HEK293 (cell line): ENCODE results near the gene MUS81.

ENCODE experiments used
- HOXA7 ChIP-seq: sonication (generic); formaldehyde crosslinking; IDR thresholded peaks from 2 replicates; pipeline ENCODE4 v1.8.1; 2022; ENCODE audit warnings: missing genetic modification reagents, borderline replicate concordance
- KLF9 ChIP-seq: fragments of 450-650 bp; formaldehyde crosslinking; IDR thresholded peaks from 2 replicates; pipeline ENCODE4 v1.5.1; 2016; ENCODE audit warnings: missing biosample characterization, missing genetic modification characterization, low read depth
- SP2 ChIP-seq: fragments of 450-650 bp; formaldehyde crosslinking; IDR thresholded peaks from 2 replicates; pipeline ENCODE4 v1.5.1; 2016; ENCODE audit warnings: missing biosample characterization, missing genetic modification characterization
- ZNF311 ChIP-seq: fragments of 450-650 bp; formaldehyde crosslinking; IDR thresholded peaks from 2 replicates; pipeline ENCODE4 v1.5.1; 2017; ENCODE audit warnings: missing biosample characterization, missing genetic modification characterization, borderline replicate concordance
- ZNF549 ChIP-seq: fragments of 450-650 bp; IDR thresholded peaks from 2 replicates; pipeline ENCODE4 v1.5.1; 2018; ENCODE audit warnings: missing biosample characterization, missing genetic modification characterization, mild to moderate bottlenecking, inconsistent platforms, moderate library complexity
- TF ChIP-seq, protein P1 (sequence below): fragments of 450-650 bp; formaldehyde crosslinking; IDR thresholded peaks from 2 replicates; pipeline ENCODE4 v1.5.1; 2016; ENCODE audit warnings: missing biosample characterization, missing genetic modification characterization
- TF ChIP-seq, protein P2 (sequence below): fragments of 450-650 bp; formaldehyde crosslinking; IDR thresholded peaks from 2 replicates; pipeline ENCODE4 v1.5.1; 2016; ENCODE audit warnings: missing biosample characterization, missing genetic modification characterization
- TF ChIP-seq, protein P3 (sequence below): IDR thresholded peaks from 2 replicates; pipeline ENCODE4 v1.6.1; 2011; ENCODE audit warnings: mild to moderate bottlenecking, low read depth, low read length, borderline replicate concordance
- TF ChIP-seq, protein P4 (sequence below): fragments of 450-650 bp; formaldehyde crosslinking; IDR thresholded peaks from 2 replicates; pipeline ENCODE4 v1.5.1; 2017; ENCODE audit warnings: missing biosample characterization, missing genetic modification characterization

DNA sequence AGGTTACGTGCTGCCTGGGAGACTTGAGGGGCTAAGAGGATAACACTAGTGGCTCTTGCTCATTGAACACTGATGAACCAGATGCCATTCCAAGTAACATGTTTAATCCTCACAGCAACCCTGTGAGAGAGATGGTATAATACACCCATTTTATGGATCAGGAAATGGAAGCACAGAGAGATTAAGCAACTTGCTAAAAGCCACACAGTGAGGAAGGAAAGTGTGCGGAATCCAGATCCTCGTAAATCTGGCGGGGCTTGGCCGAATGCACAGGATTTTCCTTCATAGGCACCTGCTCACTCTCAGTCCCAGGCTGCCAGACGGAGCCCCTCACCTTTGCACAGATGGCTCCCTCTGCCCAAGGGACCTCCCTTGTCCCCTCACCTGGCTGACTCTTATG is 47.6 kb downstream of the MUS81 start:
- TF ChIP-seq, protein P1, sequence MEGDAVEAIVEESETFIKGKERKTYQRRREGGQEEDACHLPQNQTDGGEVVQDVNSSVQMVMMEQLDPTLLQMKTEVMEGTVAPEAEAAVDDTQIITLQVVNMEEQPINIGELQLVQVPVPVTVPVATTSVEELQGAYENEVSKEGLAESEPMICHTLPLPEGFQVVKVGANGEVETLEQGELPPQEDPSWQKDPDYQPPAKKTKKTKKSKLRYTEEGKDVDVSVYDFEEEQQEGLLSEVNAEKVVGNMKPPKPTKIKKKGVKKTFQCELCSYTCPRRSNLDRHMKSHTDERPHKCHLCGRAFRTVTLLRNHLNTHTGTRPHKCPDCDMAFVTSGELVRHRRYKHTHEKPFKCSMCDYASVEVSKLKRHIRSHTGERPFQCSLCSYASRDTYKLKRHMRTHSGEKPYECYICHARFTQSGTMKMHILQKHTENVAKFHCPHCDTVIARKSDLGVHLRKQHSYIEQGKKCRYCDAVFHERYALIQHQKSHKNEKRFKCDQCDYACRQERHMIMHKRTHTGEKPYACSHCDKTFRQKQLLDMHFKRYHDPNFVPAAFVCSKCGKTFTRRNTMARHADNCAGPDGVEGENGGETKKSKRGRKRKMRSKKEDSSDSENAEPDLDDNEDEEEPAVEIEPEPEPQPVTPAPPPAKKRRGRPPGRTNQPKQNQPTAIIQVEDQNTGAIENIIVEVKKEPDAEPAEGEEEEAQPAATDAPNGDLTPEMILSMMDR (tag by site-specific recombination): no peak
- TF ChIP-seq, protein P2, sequence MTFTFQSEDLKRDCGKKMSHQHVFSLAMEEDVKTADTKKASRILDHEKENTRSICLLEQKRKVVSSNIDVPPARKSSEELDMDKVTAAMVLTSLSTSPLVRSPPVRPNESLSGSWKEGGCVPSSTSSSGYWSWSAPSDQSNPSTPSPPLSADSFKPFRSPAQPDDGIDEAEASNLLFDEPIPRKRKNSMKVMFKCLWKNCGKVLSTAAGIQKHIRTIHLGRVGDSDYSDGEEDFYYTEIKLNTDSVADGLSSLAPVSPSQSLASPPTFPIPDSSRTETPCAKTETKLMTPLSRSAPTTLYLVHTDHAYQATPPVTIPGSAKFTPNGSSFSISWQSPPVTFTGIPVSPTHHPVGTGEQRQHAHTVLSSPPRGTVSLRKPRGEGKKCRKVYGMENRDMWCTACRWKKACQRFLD (tag by site-specific recombination): no peak
- TF ChIP-seq, protein P3, sequence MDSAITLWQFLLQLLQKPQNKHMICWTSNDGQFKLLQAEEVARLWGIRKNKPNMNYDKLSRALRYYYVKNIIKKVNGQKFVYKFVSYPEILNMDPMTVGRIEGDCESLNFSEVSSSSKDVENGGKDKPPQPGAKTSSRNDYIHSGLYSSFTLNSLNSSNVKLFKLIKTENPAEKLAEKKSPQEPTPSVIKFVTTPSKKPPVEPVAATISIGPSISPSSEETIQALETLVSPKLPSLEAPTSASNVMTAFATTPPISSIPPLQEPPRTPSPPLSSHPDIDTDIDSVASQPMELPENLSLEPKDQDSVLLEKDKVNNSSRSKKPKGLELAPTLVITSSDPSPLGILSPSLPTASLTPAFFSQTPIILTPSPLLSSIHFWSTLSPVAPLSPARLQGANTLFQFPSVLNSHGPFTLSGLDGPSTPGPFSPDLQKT: no peak
- TF ChIP-seq KLF9 (tag by site-specific recombination): no peak
- TF ChIP-seq ZNF549 (tag by site-specific recombination): no peak
- no peak for TF ChIP-seq HOXA7 (CRISPR knock-in tag)
- TF ChIP-seq, protein P4, sequence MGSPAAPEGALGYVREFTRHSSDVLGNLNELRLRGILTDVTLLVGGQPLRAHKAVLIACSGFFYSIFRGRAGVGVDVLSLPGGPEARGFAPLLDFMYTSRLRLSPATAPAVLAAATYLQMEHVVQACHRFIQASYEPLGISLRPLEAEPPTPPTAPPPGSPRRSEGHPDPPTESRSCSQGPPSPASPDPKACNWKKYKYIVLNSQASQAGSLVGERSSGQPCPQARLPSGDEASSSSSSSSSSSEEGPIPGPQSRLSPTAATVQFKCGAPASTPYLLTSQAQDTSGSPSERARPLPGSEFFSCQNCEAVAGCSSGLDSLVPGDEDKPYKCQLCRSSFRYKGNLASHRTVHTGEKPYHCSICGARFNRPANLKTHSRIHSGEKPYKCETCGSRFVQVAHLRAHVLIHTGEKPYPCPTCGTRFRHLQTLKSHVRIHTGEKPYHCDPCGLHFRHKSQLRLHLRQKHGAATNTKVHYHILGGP (tag by site-specific recombination): no peak
- TF ChIP-seq SP2 (tag by site-specific recombination): no peak
- no peak for TF ChIP-seq ZNF311 (tag by site-specific recombination)
